ENCODE measurements around the gene FRAT1.

DNA sequence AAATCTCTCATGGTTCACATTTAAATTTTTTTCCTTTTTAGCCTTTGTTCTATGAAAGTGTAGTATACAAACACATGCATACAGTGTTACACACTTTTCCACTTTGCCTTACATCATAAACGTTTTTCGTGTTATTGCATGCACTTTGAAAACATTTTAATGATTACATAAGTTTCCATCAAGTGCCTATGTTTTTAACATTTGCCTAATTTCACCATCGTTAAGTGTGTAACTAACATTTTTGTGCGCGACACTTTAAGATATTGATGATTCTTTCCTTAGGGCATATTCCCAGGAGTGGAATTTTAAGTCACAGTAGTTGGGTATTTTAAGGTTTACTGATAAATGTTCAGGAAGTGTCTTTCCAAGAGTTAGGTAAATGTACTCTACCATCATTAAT lies 16.9 kb downstream of the FRAT1 start:
- TF ChIP-seq YY1 (IDR thresholded peaks at IDR 0.05; ENCODE audit: insufficient read depth, insufficient replicate concordance, low read depth, low read length) (no peak), JUNB (CRISPR knock-in tag; IDR thresholded peaks at IDR 0.05; ENCODE audit: borderline replicate concordance) (no peak)

All from HepG2 (cell line).